PC-9 (cell line): ENCODE measurements around the gene MUC3A.

ENCODE experiments used
- CTCF ChIP-seq: fragments of 200-600 bp; sonication (generic); conservative IDR thresholded peaks from 2 replicates; pipeline ENCODE4 v1.6.1; 2017; ENCODE audit warnings: mixed run types, antibody characterized with exemption, mild to moderate bottlenecking, moderate library complexity
- EZH2 ChIP-seq: fragments of 200-600 bp; sonication (generic); IDR thresholded peaks from 2 replicates; pipeline ENCODE4 v1.8.0; 2017; ENCODE audit warnings: antibody characterized with exemption, low read depth

- no peak for TF ChIP-seq CTCF
- no peak for TF ChIP-seq EZH2
Measured at GRCh38 chr7:100929808-100930174, 19.5 kb upstream of the MUC3A start.
